ENCODE results near the gene HTT.

The HTT gene

DNA sequence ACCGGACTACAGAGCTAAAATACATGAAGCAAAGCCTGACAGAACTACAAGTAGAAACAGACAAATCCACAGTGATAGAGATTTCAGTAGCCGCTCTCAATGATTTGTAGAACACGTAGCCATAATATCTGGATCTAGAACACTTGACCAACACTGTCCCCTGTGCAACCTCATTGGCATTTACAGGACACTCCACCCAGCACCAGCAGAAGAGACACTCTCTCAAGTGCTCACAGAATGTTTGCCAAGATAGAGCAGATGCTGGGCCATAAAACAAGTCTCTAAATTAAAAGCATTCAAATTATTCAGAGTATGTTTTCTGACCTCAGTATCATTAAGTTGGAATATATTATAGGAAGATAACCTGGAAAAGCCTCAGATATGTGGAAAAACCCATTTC, 21.7 kb downstream of the HTT start:
- H3K27ac ChIP-seq (replicated peaks), result no peak overlapping the region
- no peak for DNase-seq (ENCODE audit: low read depth in 1 of 2, low spot score in 1 of 2)
- no peak overlapping the region for H3K4me3 ChIP-seq (replicated peaks; ENCODE audit: insufficient read depth, low read length)
- TF ChIP-seq, protein P1, sequence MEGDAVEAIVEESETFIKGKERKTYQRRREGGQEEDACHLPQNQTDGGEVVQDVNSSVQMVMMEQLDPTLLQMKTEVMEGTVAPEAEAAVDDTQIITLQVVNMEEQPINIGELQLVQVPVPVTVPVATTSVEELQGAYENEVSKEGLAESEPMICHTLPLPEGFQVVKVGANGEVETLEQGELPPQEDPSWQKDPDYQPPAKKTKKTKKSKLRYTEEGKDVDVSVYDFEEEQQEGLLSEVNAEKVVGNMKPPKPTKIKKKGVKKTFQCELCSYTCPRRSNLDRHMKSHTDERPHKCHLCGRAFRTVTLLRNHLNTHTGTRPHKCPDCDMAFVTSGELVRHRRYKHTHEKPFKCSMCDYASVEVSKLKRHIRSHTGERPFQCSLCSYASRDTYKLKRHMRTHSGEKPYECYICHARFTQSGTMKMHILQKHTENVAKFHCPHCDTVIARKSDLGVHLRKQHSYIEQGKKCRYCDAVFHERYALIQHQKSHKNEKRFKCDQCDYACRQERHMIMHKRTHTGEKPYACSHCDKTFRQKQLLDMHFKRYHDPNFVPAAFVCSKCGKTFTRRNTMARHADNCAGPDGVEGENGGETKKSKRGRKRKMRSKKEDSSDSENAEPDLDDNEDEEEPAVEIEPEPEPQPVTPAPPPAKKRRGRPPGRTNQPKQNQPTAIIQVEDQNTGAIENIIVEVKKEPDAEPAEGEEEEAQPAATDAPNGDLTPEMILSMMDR (IDR thresholded peaks at IDR 0.05; ENCODE audit: insufficient read depth, low read length), result no peak
- TF ChIP-seq, protein P2, sequence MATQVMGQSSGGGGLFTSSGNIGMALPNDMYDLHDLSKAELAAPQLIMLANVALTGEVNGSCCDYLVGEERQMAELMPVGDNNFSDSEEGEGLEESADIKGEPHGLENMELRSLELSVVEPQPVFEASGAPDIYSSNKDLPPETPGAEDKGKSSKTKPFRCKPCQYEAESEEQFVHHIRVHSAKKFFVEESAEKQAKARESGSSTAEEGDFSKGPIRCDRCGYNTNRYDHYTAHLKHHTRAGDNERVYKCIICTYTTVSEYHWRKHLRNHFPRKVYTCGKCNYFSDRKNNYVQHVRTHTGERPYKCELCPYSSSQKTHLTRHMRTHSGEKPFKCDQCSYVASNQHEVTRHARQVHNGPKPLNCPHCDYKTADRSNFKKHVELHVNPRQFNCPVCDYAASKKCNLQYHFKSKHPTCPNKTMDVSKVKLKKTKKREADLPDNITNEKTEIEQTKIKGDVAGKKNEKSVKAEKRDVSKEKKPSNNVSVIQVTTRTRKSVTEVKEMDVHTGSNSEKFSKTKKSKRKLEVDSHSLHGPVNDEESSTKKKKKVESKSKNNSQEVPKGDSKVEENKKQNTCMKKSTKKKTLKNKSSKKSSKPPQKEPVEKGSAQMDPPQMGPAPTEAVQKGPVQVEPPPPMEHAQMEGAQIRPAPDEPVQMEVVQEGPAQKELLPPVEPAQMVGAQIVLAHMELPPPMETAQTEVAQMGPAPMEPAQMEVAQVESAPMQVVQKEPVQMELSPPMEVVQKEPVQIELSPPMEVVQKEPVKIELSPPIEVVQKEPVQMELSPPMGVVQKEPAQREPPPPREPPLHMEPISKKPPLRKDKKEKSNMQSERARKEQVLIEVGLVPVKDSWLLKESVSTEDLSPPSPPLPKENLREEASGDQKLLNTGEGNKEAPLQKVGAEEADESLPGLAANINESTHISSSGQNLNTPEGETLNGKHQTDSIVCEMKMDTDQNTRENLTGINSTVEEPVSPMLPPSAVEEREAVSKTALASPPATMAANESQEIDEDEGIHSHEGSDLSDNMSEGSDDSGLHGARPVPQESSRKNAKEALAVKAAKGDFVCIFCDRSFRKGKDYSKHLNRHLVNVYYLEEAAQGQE (IDR thresholded peaks at IDR 0.05; ENCODE audit: insufficient replicate concordance, low read depth), result no peak
- TF ChIP-seq SPI1 (IDR thresholded peaks at IDR 0.05; ENCODE audit: borderline replicate concordance, low read depth) (no peak), POLR2AphosphoS5 (IDR thresholded peaks at IDR 0.05; ENCODE audit: low read depth) (no peak), GABPA (IDR thresholded peaks at IDR 0.05; ENCODE audit: low read depth) (no peak)
- H3K27me3 ChIP-seq (ENCODE audit: insufficient read depth, poor library complexity, severe bottlenecking), result no peaks in the 10 kb centered on the region

DNA sequence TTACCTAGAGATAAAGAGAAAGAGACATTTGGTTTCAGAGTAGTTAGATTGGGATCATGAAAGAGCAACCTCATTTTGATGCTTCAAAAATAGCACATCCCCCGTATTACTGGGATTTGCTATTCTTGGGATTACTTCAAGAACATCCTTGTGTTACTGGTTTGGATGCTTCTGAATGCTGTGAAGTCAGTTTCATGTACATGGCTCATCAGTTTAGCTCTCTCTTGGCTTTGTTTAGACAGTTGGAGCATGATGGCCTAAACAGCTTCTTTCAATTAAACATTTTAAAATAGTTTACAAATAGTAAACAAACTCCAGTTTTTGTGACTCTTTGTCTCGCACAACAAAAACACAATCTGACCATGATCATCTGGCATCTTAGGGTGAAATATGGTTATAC, 23.9 kb downstream of the HTT start:
- H3K4me3 ChIP-seq (replicated peaks; ENCODE audit: insufficient read depth, low read length), result no peak overlapping the region
- H3K27me3 ChIP-seq (ENCODE audit: insufficient read depth, poor library complexity, severe bottlenecking), result no peaks in the 10 kb centered on the region
- H3K27ac ChIP-seq (replicated peaks), result no peak overlapping the region
- TF ChIP-seq, protein P2 (IDR thresholded peaks at IDR 0.05; ENCODE audit: insufficient replicate concordance, low read depth), result no peak
- TF ChIP-seq SPI1 (IDR thresholded peaks at IDR 0.05; ENCODE audit: borderline replicate concordance, low read depth), result no peak
- no peak for TF ChIP-seq GABPA (IDR thresholded peaks at IDR 0.05; ENCODE audit: low read depth)
- TF ChIP-seq, protein P1 (IDR thresholded peaks at IDR 0.05; ENCODE audit: insufficient read depth, low read length), result no peak
- no peak for TF ChIP-seq POLR2AphosphoS5 (IDR thresholded peaks at IDR 0.05; ENCODE audit: low read depth)
- DNase-seq (ENCODE audit: low read depth in 1 of 2, low spot score in 1 of 2), result no peak

DNA sequence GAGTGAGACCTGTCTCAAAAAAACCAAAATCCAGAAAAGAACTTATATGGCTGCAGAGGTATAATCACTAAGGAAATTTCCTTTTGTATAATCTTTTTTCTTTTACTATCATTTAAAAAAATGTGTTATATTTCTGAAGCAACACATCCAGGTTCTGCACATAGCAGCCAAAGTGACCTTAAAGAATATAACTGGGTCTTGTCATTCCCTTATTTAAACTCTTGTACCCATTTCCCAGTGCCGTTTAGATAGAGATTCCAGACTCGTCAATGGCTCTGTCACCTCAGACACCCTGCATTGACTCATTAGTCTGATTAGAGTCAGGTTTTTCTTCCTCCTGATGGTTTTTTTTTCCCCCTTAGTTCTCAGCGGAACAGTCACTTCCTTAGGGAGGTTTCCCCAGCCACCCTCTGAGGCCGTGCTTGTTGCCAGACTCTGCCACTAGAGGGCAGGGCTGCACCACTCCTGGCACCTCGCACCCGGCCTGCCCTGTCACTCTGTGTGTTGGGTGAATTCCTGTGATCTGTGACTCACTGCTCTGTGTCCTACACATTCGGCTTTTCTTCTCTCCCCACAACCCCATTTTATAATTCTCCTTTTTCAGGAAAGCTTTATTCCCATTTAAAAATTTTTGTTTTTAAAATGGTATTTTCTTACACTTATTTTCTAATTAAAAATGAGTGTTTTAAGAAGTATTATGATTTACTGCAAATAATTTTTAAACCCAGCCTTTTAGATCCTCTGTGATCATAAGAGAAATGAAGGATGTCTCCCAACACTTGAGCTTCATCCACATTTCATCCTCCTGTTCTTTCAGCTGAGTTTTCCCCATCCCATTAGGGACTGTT, 32.1 kb downstream of the HTT start:
- no peak overlapping the region for H3K27ac ChIP-seq (replicated peaks)
- DNase-seq (ENCODE audit: low read depth in 1 of 2, low spot score in 1 of 2), result peak; percentile 61 to 84
- no peak overlapping the region for H3K4me3 ChIP-seq (replicated peaks; ENCODE audit: insufficient read depth, low read length)
- no peaks in the 10 kb centered on the region for H3K27me3 ChIP-seq (ENCODE audit: insufficient read depth, poor library complexity, severe bottlenecking)
- TF ChIP-seq, protein P2 (IDR thresholded peaks at IDR 0.05; ENCODE audit: insufficient replicate concordance, low read depth), result no peak
- TF ChIP-seq GABPA (IDR thresholded peaks at IDR 0.05; ENCODE audit: low read depth), result no peak
- peak; percentile 52; the same call in 1 of the 2 replicates for TF ChIP-seq SPI1 (IDR thresholded peaks at IDR 0.05; ENCODE audit: borderline replicate concordance, low read depth)
- no peak for TF ChIP-seq POLR2AphosphoS5 (IDR thresholded peaks at IDR 0.05; ENCODE audit: low read depth)
- TF ChIP-seq, protein P1 (IDR thresholded peaks at IDR 0.05; ENCODE audit: insufficient read depth, low read length), result peak; percentile 97
